IgD-negative memory B cell (primary cell): ENCODE results near the gene GMCL2. TPM values are rescaled to one million over a fixed set of nuclear protein-coding genes. Genes with fewer than 3 reads are reported as not detected.

ENCODE experiments used
- H3K27ac Mint-ChIP-seq, 3 donors: one replicate each; pipeline ENCODE4 v1.8.0; 2020 to 2022; ENCODE audit warnings: mild to moderate bottlenecking in 3 of 3, mixed read lengths in 3 of 3, moderate library complexity in 1 of 3
- H3K27me3 Mint-ChIP-seq: one replicate; pipeline ENCODE4 v1.8.0; 2021; ENCODE audit warnings: mixed read lengths
- H3K36me3 Mint-ChIP-seq: one replicate; pipeline ENCODE4 v1.8.0; 2020; ENCODE audit warnings: mild to moderate bottlenecking, mixed read lengths
- H3K4me1 Mint-ChIP-seq, 3 donors: one replicate each; pipeline ENCODE4 v1.8.0; 2020 to 2022; ENCODE audit warnings: mixed read lengths in 3 of 3, mild to moderate bottlenecking in 1 of 3
- H3K4me3 Mint-ChIP-seq, 4 donors: one replicate each; pipeline ENCODE4 v1.8.0; 2020 to 2022; ENCODE audit warnings: mild to moderate bottlenecking in 4 of 4, mixed read lengths in 4 of 4, moderate library complexity in 3 of 4
- H3K9me3 Mint-ChIP-seq, 3 donors: one replicate each; pipeline ENCODE4 v1.8.0; 2020 to 2021; ENCODE audit warnings: mixed read lengths in 3 of 3, mild to moderate bottlenecking in 1 of 3
- polyA plus RNA-seq: library from polyadenylated mRNA; unstranded; fragments of 300-500 nt; fragmentation: Illumina TruSeq; gene quantifications from one replicate; pipeline ENCODE4 v1.2.3, GENCODE V29; 2021

The GMCL2 gene
- polyA plus RNA-seq, 1 donor from 2014 or later, result not detected

DNA sequence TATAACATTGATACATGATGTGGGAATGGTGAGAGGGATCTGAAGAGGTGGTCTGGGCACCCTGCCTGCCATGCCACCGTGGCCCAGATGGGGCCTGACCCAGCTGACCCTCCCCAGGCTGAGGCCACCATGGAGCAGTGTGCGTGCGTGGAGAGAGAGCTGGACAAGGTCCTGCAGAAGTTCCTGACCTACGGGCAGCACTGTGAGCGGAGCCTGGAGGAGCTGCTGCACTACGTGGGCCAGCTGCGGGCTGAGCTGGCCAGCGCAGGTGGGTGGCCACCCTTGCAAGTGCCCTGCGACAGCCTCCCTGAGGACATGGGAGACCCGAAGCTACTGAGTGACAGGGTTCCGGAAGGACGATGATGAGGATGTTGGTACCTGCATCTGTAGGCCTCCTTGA, 49.2 kb downstream of the GMCL2 start:
- H3K4me3 Mint-ChIP-seq, result no peak overlapping the region
- H3K27ac Mint-ChIP-seq, result peak overlapping the region in 1 of 3 donors; percentile 27
- no peaks in the 10 kb centered on the region for H3K27me3 Mint-ChIP-seq
- H3K9me3 Mint-ChIP-seq, result no peaks in the 10 kb centered on the region
- H3K36me3 Mint-ChIP-seq, result peaks cover 2% of the 10 kb centered on the region
- peaks cover 4 to 13% (median 12%) of the 10 kb centered on the region in 3 donors for H3K4me1 Mint-ChIP-seq

DNA sequence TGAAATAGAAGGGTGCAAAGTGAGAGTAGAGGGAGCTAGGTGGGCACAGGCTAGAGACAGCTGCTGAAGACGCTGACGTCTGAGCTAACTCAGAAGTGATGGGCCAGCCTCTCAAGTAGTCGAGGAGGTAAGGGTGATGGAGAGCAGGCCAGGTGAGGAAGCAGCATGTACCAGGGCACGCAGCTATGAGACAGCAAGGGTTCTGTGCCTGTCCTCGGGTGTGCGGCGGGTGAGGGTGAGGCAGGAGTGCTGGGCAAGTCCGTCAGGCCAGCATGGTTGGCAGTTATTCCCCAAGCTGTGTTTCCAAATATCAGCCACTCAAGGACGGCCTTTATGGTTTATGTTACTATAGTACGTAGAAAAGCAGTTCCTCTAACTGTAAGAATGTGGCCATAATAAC, 50.2 kb downstream of the GMCL2 start:
- no peaks in the 10 kb centered on the region for H3K9me3 Mint-ChIP-seq
- peaks cover 2% of the 10 kb centered on the region for H3K36me3 Mint-ChIP-seq
- no peak overlapping the region for H3K27ac Mint-ChIP-seq
- no peaks in the 10 kb centered on the region for H3K27me3 Mint-ChIP-seq
- H3K4me3 Mint-ChIP-seq, result no peak overlapping the region
- H3K4me1 Mint-ChIP-seq, result peaks cover 4 to 14% (median 13%) of the 10 kb centered on the region in 3 donors

Other genes with a start within 250 kb of the GMCL2 start
- gene PROP1, start 191.1 kb downstream of the GMCL2 start, polyA plus RNA-seq, result not detected
- 10.1 TPM for gene N4BP3, start 73.8 kb downstream of the GMCL2 start, polyA plus RNA-seq
- 43.0 TPM for gene RMND5B, start 56.4 kb downstream of the GMCL2 start, polyA plus RNA-seq
- gene NHP2, start 33.5 kb downstream of the GMCL2 start, polyA plus RNA-seq, result 227 TPM
- gene HNRNPAB, start 17.2 kb upstream of the GMCL2 start, polyA plus RNA-seq, result 70.6 TPM
- 58.1 TPM for gene PHYKPL, start 45.4 kb upstream of the GMCL2 start, polyA plus RNA-seq